Bronchial epithelial cell (primary cell): ENCODE measurements around the gene MAP2K6. TPM values are rescaled to one million over a fixed set of nuclear protein-coding genes. Genes with fewer than 3 reads are reported as not detected.

Experiments used
- DNase-seq: peaks from one replicate; pipeline ENCODE4 v3.0.0-alpha.2; 2010; ENCODE audit warnings: low read depth
- FAIRE-seq: peaks from 2 replicates; lab custom pipeline; 2011; peaks lifted over from hg19 to GRCh38; lab: Jason Lieb, UNC
- H3K27me3 ChIP-seq: 2 replicates; pipeline ENCODE4 v1.5.1; 2011; ENCODE audit warnings: low read length; ENCODE audit not compliant: control insufficient read depth, insufficient read depth
- H3K36me3 ChIP-seq: 2 replicates; pipeline ENCODE4 v1.5.1; 2011; ENCODE audit warnings: low read length; ENCODE audit not compliant: control insufficient read depth, insufficient read depth
- H3K4me3 ChIP-seq: 2 replicates; pipeline ENCODE4 v1.5.1; 2011; ENCODE audit warnings: mild to moderate bottlenecking, low read depth, low read length, control low read depth
- CTCF ChIP-seq: IDR thresholded peaks from 2 replicates; pipeline ENCODE4 v1.5.1; 2011; ENCODE audit warnings: mild to moderate bottlenecking, moderate library complexity, low read length, control low read depth, inconsistent platforms; ENCODE audit not compliant: insufficient read depth, severe bottlenecking
- total RNA-seq: library from RNA; depleted of rRNA; stranded (reverse); fragments of >200 nt; gene quantifications from 2 replicates; pipeline ENCODE4 v1.2.1, GENCODE V29; 2014

The MAP2K6 gene
- total RNA-seq, 1 donor from 2014 or later, result 0.26 TPM

- Histone ChIP-seq H3K36me3 (no peaks in the 10 kb centered on the region), H3K27me3 (no peaks in the 10 kb centered on the region), H3K4me3 (no peak overlapping the region)
- DNase-seq (no peak), FAIRE-seq (no peak)
- TF ChIP-seq CTCF, result no peak
Observed at GRCh38 chr17:69444023-69444422, 29.5 kb downstream of the MAP2K6 start.

- Histone ChIP-seq H3K36me3 (no peaks in the 10 kb centered on the region), H3K4me3 (no peak overlapping the region), H3K27me3 (no peaks in the 10 kb centered on the region)
- TF ChIP-seq CTCF, result no peak
- DNase-seq (no peak), FAIRE-seq (no peak)
Observed at GRCh38 chr17:69445132-69445531, 30.6 kb downstream of the MAP2K6 start.

DNA sequence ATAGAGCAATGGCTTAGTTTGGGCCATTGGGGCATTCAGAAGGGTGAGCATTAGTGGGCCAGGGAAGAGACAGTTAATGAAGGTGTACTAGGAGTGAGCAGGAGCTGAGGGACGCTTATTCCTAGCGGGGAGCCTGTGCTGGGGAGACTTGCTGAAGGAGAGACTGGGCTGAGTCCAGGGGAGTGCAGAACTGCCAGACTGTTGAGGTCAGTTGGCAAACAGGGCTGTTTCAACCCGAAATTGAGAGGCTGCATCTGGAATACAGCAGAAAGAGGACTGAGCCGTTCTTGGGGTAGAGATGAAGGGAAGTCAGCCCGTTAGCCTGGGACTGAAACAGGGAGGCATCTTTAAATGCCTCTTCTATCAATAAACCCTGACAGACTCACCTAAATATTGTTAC lies 33.2 kb downstream of the MAP2K6 start:
- H3K36me3 ChIP-seq, result no peaks in the 10 kb centered on the region
- H3K27me3 ChIP-seq, result no peaks in the 10 kb centered on the region
- FAIRE-seq (no peak), DNase-seq (no peak)
- H3K4me3 ChIP-seq, result no peak overlapping the region
- TF ChIP-seq CTCF, result no peak

GRCh38 chr17:69448431-69449102 lies 34.1 kb downstream of the MAP2K6 start:
- Histone ChIP-seq H3K27me3 (no peaks in the 10 kb centered on the region), H3K4me3 (no peak overlapping the region), H3K36me3 (no peaks in the 10 kb centered on the region)
- no peak for DNase-seq
- TF ChIP-seq CTCF, result no peak
- FAIRE-seq, result no peak

DNA sequence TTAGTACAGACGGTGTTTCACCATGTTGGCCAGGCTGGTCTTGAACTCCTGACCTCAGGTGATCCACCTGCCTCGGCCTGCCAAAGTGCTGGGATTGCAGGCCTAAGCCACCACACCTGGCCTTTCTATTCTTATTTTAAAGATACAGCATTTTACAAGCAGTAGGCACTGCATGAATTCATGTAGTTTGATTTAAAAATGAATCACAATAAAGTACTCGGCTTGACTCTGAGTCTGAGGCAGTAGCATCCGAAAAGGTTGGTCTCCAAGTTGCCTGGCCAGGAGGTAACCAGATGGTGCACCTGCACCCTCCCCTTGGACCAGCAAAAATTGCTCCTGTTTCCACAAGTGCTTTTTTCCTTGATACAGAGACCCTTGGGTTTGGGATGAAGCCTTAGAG lies 35.6 kb downstream of the MAP2K6 start:
- Histone ChIP-seq H3K27me3 (no peaks in the 10 kb centered on the region), H3K4me3 (no peak overlapping the region), H3K36me3 (no peaks in the 10 kb centered on the region)
- DNase-seq, result no peak
- no peak for TF ChIP-seq CTCF
- FAIRE-seq, result no peak

DNA sequence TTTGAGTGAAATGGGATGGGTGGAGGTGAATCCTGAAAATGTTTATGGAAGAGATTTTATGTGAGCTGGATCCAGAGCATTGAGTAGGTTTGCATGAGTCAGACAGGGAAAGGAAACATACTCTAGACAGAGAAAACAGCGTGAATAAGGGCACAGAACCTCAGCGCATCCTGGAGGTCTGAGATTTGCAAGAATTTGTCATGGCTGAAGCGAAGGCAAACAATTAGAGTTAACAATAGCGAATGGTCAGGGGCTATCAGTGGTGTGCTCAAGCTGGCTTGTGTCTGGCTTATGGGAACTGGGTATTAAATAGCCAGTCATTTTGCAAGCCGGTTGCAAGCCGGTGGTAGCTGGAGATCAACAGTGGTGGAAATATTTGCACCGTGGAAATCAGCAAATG lies 36.4 kb downstream of the MAP2K6 start:
- H3K4me3 ChIP-seq, result no peak overlapping the region
- DNase-seq, result no peak
- FAIRE-seq, result no peak
- no peak for TF ChIP-seq CTCF
- no peaks in the 10 kb centered on the region for H3K36me3 ChIP-seq
- no peaks in the 10 kb centered on the region for H3K27me3 ChIP-seq
